Dedifferentiated amniotic fluid mesenchymal stem cell (primary cell): ENCODE data around the gene ZNF396.

Source experiments
- DNase-seq: peaks from one replicate; pipeline ENCODE4 v3.0.0-alpha.2; 2016; ENCODE audit errors: extremely low spot score

Gene ZNF396

GRCh38 chr18:35335866-35336265 lies 41.3 kb downstream of the ZNF396 start:
- DNase-seq = no peak

- DNase-seq = peak; percentile 47
These were observed 42.3 kb downstream of the ZNF396 start for GRCh38 chr18:35334821-35335220.

DNA sequence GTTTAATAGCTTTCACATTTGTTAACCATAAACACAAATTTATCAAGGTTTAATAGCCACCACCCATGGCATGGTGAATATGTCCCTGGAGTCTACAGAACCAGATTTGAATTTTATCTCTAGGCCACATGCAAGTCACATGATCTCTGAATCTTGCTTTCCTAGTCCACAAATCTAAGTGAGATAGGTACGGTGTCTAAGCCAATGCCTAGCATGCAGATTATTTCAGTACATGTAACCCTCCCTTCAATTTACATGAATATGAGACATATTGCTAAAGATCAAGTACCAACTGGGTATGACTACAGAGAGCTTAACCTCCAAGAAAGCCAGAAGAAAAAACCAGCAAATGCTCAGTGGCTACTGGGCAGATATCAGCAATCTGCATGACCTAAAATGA lies 42.9 kb downstream of the ZNF396 start:
- DNase-seq = no peak

GRCh38 chr18:35331367-35332087 lies 45.6 kb downstream of the ZNF396 start:
- no peak for DNase-seq

- DNase-seq = no peak
These were observed 48.3 kb downstream of the ZNF396 start for GRCh38 chr18:35328868-35329267.

GRCh38 chr18:35326695-35327387 lies 50.3 kb downstream of the ZNF396 start:
- no peak for DNase-seq

DNA sequence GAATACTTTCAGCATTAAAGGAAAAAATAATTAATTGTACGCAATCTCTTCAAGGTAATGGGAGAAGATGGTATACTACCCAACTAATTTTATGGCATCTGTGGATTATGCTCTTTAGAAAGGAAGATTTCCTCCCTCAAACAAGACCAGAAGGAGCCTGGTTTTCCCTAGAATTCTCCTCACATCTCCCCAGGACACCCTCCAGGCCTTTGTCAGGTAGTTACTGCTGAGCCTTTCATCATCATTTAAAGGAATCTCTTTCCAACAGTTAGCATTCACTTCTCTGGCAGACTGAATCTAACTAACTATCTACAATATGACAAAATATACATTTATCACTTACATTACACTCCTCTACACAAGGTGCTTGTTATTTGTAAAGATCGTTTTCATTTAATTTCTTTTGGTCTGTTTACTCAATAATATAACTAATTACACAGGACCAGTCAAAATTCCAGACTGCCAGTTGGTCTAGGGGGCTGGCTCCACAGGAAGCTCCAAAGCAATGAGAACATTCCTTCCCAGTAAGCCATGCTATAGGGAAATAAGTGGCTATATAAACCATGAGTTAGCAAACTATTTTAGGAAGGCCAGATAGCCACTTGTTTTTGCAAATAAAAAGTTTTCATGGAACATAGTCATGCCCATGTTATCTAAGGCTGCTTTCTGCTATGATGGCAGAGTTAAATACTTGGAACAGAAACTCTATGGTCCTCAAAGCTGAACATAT lies 52.0 kb downstream of the ZNF396 start:
- DNase-seq = no peak

DNA sequence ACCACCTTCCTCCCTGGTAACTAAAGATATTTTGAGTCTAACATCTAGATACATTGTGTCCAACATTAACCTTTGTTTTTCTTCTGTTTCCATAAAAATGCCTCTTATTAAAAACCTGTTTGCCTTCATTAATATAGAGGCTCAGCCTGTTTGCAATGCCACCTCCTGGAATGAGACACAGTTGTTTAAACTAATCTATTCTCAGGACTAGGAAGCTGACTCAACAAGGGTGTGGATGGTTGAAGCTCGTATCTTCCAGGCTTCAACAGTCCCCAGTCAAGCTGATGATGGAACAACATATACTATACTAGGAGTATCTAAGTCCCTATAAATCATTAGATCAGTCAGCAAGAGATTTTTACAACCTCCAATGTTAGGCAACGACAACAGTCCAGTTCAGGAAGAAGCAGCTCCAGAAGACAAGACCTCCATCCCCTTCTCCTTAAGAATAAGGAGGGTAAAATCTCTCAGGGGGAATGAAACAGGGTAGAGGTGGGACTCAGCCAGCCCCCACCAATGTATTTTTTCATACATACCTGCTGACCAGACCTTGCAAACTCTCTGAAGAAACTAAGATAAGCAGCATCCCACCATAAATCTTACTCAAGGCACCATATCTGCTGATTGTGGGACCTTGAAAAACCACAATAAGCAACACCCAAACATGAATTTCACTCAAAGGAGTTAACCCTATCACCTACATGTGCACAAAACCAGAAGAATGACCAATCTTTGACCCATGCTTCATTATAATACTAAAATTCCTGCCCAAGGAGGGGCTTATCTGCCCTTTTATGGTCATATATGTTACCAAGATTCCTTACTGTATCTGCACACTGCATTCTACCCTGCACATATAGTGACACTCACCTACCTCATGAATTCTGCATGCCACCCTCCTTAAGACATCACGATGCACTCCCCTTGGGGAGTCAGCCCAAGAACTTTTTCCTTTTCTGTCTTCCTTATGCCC lies 54.4 kb downstream of the ZNF396 start:
- DNase-seq = no peak
